NCI-H2227 (cell line): ENCODE results near the gene AIG1.
"Not testable (repeated sequence)": the region's sequence is repeated elsewhere in the genome, so short reads cannot be mapped to it uniquely, and the experiment has no call there.

Experiments used
- DNase-seq: peaks from one replicate; lab custom pipeline; 2025; ENCODE audit not compliant: unreplicated experiment; lab: John Stamatoyannopoulos, UW

Gene AIG1

GRCh38 chr6:143223895-143224294, 163.2 kb downstream of the AIG1 start:
- no peak for DNase-seq

GRCh38 chr6:143224516-143224915, 163.8 kb downstream of the AIG1 start:
- no peak for DNase-seq

- DNase-seq = no peak
Observed at GRCh38 chr6:143225929-143226328, 165.2 kb downstream of the AIG1 start.

- DNase-seq = no peak
Observed at GRCh38 chr6:143227675-143228074, 167.0 kb downstream of the AIG1 start.

GRCh38 chr6:143229400-143229799, 168.7 kb downstream of the AIG1 start:
- no peak for DNase-seq

GRCh38 chr6:143232849-143233248, 172.2 kb downstream of the AIG1 start:
- peak; percentile 7 for DNase-seq

GRCh38 chr6:143233554-143234285, 173.0 kb downstream of the AIG1 start:
- no peak for DNase-seq

- no peak for DNase-seq
Observed at GRCh38 chr6:143234734-143235133, 174.0 kb downstream of the AIG1 start.

GRCh38 chr6:143236151-143236798, 175.6 kb downstream of the AIG1 start:
- no peak for DNase-seq

- DNase-seq = no peak
Observed at GRCh38 chr6:143238306-143238705, 177.6 kb downstream of the AIG1 start.

- no peak for DNase-seq
Observed at GRCh38 chr6:143241111-143241510, 180.4 kb downstream of the AIG1 start.

- no peak for DNase-seq
Observed at GRCh38 chr6:143241911-143242310, 181.2 kb downstream of the AIG1 start.

- DNase-seq = no peak
Observed at GRCh38 chr6:143243786-143244185, 183.1 kb downstream of the AIG1 start.

GRCh38 chr6:143245656-143246055, 185.0 kb downstream of the AIG1 start:
- no peak for DNase-seq

GRCh38 chr6:143246166-143246775, 185.6 kb downstream of the AIG1 start:
- not testable (repeated sequence) for DNase-seq

GRCh38 chr6:143247586-143247985, 186.9 kb downstream of the AIG1 start:
- DNase-seq = no peak

- DNase-seq = no peak
Observed at GRCh38 chr6:143248359-143248758, 187.7 kb downstream of the AIG1 start.

- DNase-seq = no peak
Observed at GRCh38 chr6:143251288-143251687, 190.6 kb downstream of the AIG1 start.

GRCh38 chr6:143252961-143253360, 192.3 kb downstream of the AIG1 start:
- no peak for DNase-seq

- DNase-seq = no peak
Observed at GRCh38 chr6:143253586-143253985, 192.9 kb downstream of the AIG1 start.

GRCh38 chr6:143258945-143259344, 198.3 kb downstream of the AIG1 start:
- no peak for DNase-seq

- no peak for DNase-seq
Observed at GRCh38 chr6:143260857-143261256, 200.2 kb downstream of the AIG1 start.
